K562 (cell line): ENCODE results near the gene LMNA. TPM values are rescaled to one million over a fixed set of nuclear protein-coding genes. Genes with fewer than 3 reads are reported as not detected.

Experiments used
- ATAC-seq: fragments of 200-7000 bp; cut with Tn5 transposase; 3 replicates; pipeline ENCODE4 v1.9.1; 2020; ENCODE audit warnings: moderate library complexity
- BruUV-seq: library from RNA; stranded (reverse); fragments of 400-500 nt; replicated peaks from 2 replicates; lab custom pipeline; 2021; lab: Mats Ljungman, UMichigan
- CTCF ChIA-PET: fragments of 300-600 bp; formaldehyde crosslinking; extraction: SDS; loops from one replicate; lab custom pipeline; 2021; ENCODE audit warnings: low intra/inter-chr PET ratio; lab: Yijun Ruan, JAX
- POLR2A ChIA-PET: fragments of 300-600, 350-650 bp; sonication (Branson Sonifier 250); formaldehyde crosslinking; extraction: SDS; loops from one replicate; lab custom pipeline; 2021; ENCODE audit warnings: antibody characterized with exemption, inconsistent platforms; lab: Yijun Ruan, JAX
- DNase-seq, 4 experiments: peaks; one replicate each; pipeline versions ENCODE4 v3.0.0 to v3.0.0-alpha.2; 2011 to 2018; ENCODE audit warnings: low spot score in 3 of 4, mixed read lengths in 3 of 4; ENCODE audit errors: extremely low read depth in 1 of 4
- FAIRE-seq: peaks from 2 replicates; lab custom pipeline; 2011; peaks lifted over from hg19 to GRCh38; lab: Jason Lieb, UNC
- H2AFZ ChIP-seq: 2 replicates; pipeline ENCODE4 v1.6.0; 2011; ENCODE audit warnings: low read depth, low read length, control low read depth, inconsistent platforms
- H3K27ac ChIP-seq: fragments of 200-600 bp; 3 replicates; pipeline ENCODE4 v1.8.0; 2011; ENCODE audit warnings: low read depth, mild to moderate bottlenecking, control low read depth, inconsistent platforms, low read length, moderate library complexity, mixed read lengths; ENCODE audit errors: extremely low read depth
- H3K27me3 ChIP-seq, 2 experiments: fragments of 300-600 bp in 1 of 2; 2 replicates in 1 of 2; 3 replicates in 1 of 2; pipeline versions ENCODE4 v1.6.0 to v1.8.0; 2011; ENCODE audit warnings: inconsistent platforms in 2 of 2, low read length in 2 of 2, mild to moderate bottlenecking in 1 of 2, mixed read lengths in 1 of 2, moderate library complexity in 1 of 2; ENCODE audit not compliant: control insufficient read depth in 2 of 2, insufficient read depth in 2 of 2
- H3K36me3 ChIP-seq: fragments of 300-600 bp; 3 replicates; pipeline ENCODE4 v1.8.0; 2011; ENCODE audit warnings: mild to moderate bottlenecking, low read length, inconsistent platforms; ENCODE audit not compliant: control insufficient read depth, insufficient read depth
- H3K4me1 ChIP-seq, 2 experiments: fragments of 200-600 bp in 1 of 2; replicated peaks in 1 of 2; 2 replicates in 1 of 2; 3 replicates in 1 of 2; pipeline versions ENCODE4 v1.5.1 to v1.8.0; 2011; ENCODE audit warnings: inconsistent platforms in 2 of 2, low read length in 2 of 2, mild to moderate bottlenecking in 1 of 2, mixed read lengths in 1 of 2, moderate library complexity in 1 of 2; ENCODE audit not compliant: control insufficient read depth in 2 of 2, insufficient read depth in 2 of 2
- H3K4me2 ChIP-seq: 2 replicates; pipeline ENCODE4 v1.6.1; 2011; ENCODE audit warnings: low read length, control low read depth, inconsistent platforms, mixed read lengths; ENCODE audit not compliant: insufficient read depth
- H3K4me3 ChIP-seq: fragments of 200-600 bp; sonication (generic), shearing (Covaris generic); 2 replicates; pipeline ENCODE4 v1.5.1; 2016; ENCODE audit warnings: control low read depth, inconsistent platforms
- H3K79me2 ChIP-seq: fragments of 200-600 bp; 3 replicates; pipeline ENCODE4 v1.8.0; 2011; ENCODE audit warnings: low read length, inconsistent platforms; ENCODE audit not compliant: control insufficient read depth, insufficient read depth
- H3K9ac ChIP-seq, 2 experiments: 2 replicates each; pipeline versions ENCODE4 v1.6.0 to v1.6.1; 2011; ENCODE audit warnings: low read depth in 2 of 2, low read length in 2 of 2, control low read depth in 1 of 2, inconsistent platforms in 1 of 2, mild to moderate bottlenecking in 1 of 2, mixed read lengths in 1 of 2; ENCODE audit not compliant: insufficient read depth in 1 of 2
- H3K9me1 ChIP-seq: one replicate; pipeline ENCODE4 v1.6.0; 2011; ENCODE audit warnings: inconsistent platforms, mild to moderate bottlenecking, low read length, moderate library complexity; ENCODE audit not compliant: control insufficient read depth, insufficient read depth
- H3K9me3 ChIP-seq: replicated peaks from 2 replicates; pipeline ENCODE4 v1.5.1; 2011; ENCODE audit warnings: low read depth, low read length, inconsistent platforms; ENCODE audit not compliant: control insufficient read depth, insufficient read depth
- H4K20me1 ChIP-seq: replicated peaks from 2 replicates; pipeline ENCODE4 v1.6.1; 2011; ENCODE audit warnings: low read length, inconsistent platforms, mixed read lengths; ENCODE audit not compliant: control insufficient read depth, insufficient read depth
- EHMT2 ChIP-seq: fragments of 450-650 bp; IDR thresholded peaks from 2 replicates; pipeline ENCODE4 v1.6.1; 2018; ENCODE audit warnings: antibody characterized with exemption
- RBFOX2 ChIP-seq: fragments of 200-400 bp; formaldehyde crosslinking; IDR thresholded peaks from 2 replicates; pipeline ENCODE4 v1.6.1; 2017; ENCODE audit warnings: low read depth, mild to moderate bottlenecking, low read length, moderate library complexity
- WGBS: fragments of 100-300 bp; shearing (Covaris generic); methylation state at CpG from one replicate; pipeline ENCODE4 v1.1.6; 2016; ENCODE audit warnings: low coverage, mixed read lengths; ENCODE audit not compliant: insufficient coverage; ENCODE audit errors: missing lambda C conversion rate; 5-methylcytosine and 5-hydroxymethylcytosine counted together
- in situ Hi-C: fragments of 300-500 bp; cut with MboI; formaldehyde crosslinking; loops from 4 replicates; pipeline ENCODE4 v1.15.0; 2018; ENCODE audit warnings: inconsistent platforms, mixed read lengths
- intact Hi-C: fragments of 100-400 bp; cut with micrococcal nuclease; formaldehyde crosslinking; loops from 2 replicates; pipeline ENCODE4 v1.14.2; 2022
- polyA plus RNA-seq, 8 experiments: library from polyadenylated mRNA; depleted of rRNA in 4 of 8; stranded (reverse) in 5 of 8; unstranded in 3 of 8; fragments of >200 nt; fragmentation: Nextera tagmentation in 2 of 8; fragmentation: Illumina TruSeq in 1 of 8; extraction: Ambion mirVana in 2 of 8; extraction: Trizol in 1 of 8; gene quantifications; 2 replicates each; pipeline versions ENCODE4 v1.2.1 to v1.2.3, GENCODE V29; 2011 to 2014; ENCODE audit warnings: inconsistent platforms in 1 of 8, missing spikeins in 1 of 8
- total RNA-seq, 7 experiments: library from RNA; depleted of rRNA in 6 of 7; stranded (reverse); fragments of >200 nt in 6 of 7; fragmentation: Illumina TruSeq in 2 of 7; extraction: Trizol in 2 of 7; gene quantifications; 2 replicates each; pipeline versions ENCODE4 v1.2.1 to v1.2.3, GENCODE V29; 2011 to 2021; ENCODE audit warnings: low replicate concordance in 1 of 7
- TF ChIP-seq, protein P1 (sequence below): sonication (generic); formaldehyde crosslinking; IDR thresholded peaks from 2 replicates; pipeline ENCODE4 v1.8.1; 2023; ENCODE audit warnings: mild to moderate bottlenecking, missing genetic modification reagents

LMNA gene
- total and polyA plus RNA-seq, 9 of the 15 experiments (the other 6 are each of a cell fraction or from before 2014, with no cell fraction given): 1.00 to 347 (median 88.2) TPM

DNA sequence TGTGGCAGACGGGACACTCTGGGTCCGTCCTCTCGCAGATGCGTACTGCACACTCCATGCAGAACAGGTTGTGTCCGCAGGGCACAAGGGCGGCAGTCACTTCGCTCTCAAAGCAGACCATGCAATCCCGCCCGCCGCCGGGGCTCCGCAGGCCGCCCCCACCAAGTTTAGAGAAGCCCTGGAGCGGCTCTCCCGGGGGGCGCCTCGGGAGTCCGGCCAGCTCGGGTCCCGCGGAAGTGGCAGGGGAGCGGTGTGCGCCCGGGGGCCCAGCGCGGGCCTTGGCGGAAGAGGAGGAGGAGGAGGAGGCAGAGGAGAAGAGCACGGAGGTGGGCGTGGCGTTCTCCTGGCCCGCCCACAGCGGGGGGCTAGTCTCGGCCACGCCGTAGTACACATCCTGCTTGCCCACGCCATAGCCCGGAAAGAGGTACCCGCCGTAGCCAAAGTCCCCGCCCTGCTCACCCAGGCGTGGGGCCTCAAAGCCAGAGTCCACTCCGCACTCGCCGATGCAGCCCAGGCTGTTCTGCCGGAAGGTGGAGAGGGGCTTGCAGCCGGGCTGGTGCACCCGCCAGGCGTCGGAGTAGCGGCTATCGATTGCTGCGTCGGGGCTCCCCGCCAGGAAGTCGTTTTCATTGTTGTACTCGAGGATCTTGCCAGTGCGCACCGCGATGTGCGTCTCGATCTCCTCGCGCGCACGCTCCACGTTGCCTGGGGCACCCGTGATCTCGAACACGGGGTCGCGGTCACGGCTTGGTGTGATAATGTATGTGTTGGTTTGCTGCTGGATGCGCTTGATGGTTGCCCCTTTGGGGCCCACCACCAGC, 37.7 kb upstream of the LMNA start:
- H2AFZ ChIP-seq: no peak overlapping the region
- WGBS: 93% methylated on average over 38 of the region's 73 CpGs
- H3K79me2 ChIP-seq: peaks cover 14% of the 10 kb centered on the region
- H3K9me1 ChIP-seq: peaks cover 2% of the 10 kb centered on the region
- H3K4me2 ChIP-seq: no peak overlapping the region
- H4K20me1 ChIP-seq: no peaks in the 10 kb centered on the region
- no peaks in the 10 kb centered on the region for H3K9me3 ChIP-seq
- H3K4me1 ChIP-seq: peaks cover 17 to 27% of the 10 kb centered on the region in 2 experiments; a peak in 4 of 5 replicates
- TF ChIP-seq RBFOX2 (peak; percentile 31; the same call in 1 of the 2 replicates), EHMT2 (no peak)
- TF ChIP-seq, protein P1, sequence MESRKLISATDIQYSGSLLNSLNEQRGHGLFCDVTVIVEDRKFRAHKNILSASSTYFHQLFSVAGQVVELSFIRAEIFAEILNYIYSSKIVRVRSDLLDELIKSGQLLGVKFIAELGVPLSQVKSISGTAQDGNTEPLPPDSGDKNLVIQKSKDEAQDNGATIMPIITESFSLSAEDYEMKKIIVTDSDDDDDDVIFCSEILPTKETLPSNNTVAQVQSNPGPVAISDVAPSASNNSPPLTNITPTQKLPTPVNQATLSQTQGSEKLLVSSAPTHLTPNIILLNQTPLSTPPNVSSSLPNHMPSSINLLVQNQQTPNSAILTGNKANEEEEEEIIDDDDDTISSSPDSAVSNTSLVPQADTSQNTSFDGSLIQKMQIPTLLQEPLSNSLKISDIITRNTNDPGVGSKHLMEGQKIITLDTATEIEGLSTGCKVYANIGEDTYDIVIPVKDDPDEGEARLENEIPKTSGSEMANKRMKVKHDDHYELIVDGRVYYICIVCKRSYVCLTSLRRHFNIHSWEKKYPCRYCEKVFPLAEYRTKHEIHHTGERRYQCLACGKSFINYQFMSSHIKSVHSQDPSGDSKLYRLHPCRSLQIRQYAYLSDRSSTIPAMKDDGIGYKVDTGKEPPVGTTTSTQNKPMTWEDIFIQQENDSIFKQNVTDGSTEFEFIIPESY (CRISPR knock-in tag): peak; percentile 75
- ChIA-PET CTCF (no interaction called here), POLR2A (no interaction called here)
- intact Hi-C loops: no loop called here
- no peak overlapping the region for H3K4me3 ChIP-seq
- H3K27ac ChIP-seq: no peak overlapping the region
- DNase-seq (no peak), ATAC-seq (no peak), FAIRE-seq (no peak)
- peaks cover 25% of the 10 kb centered on the region; the same call in 1 of the 3 replicates for H3K36me3 ChIP-seq
- in situ Hi-C loops: no loop called here
- peak overlapping the region in 1 of 2 experiments; percentile 59; a peak in 1 of 4 replicates for H3K9ac ChIP-seq
- no peaks in the 10 kb centered on the region for H3K27me3 ChIP-seq
- BruUV-seq: no TSS peak
